A673 (cell line): ENCODE data around the gene ABI3BP.

Experiments used
- CTCF ChIP-seq: fragments of 300-800, 200-600 bp; sonication (generic); conservative IDR thresholded peaks from 2 replicates; pipeline ENCODE4 v1.5.1; 2017; ENCODE audit warnings: low read depth, mild to moderate bottlenecking, antibody characterized with exemption, low read length, moderate library complexity, mixed read lengths
- EZH2 ChIP-seq: fragments of 200-600 bp; sonication (generic); IDR thresholded peaks from 2 replicates; pipeline ENCODE4 v1.6.1; 2017; ENCODE audit warnings: borderline replicate concordance, low read depth, mild to moderate bottlenecking, mixed read lengths, antibody characterized with exemption, low read length; ENCODE audit not compliant: poor library complexity, severe bottlenecking

- TF ChIP-seq CTCF: no peak
- no peak for TF ChIP-seq EZH2
Observed at GRCh38 chr3:101009386-101009785, 16.2 kb upstream of the ABI3BP start.
